NCI-H1417 (cell line): ENCODE measurements around the gene WDR4.
"Not testable (repeated sequence)": the region's sequence is repeated elsewhere in the genome, so short reads cannot be mapped to it uniquely, and the experiment has no call there.

Experiments used
- DNase-seq, 3 experiments: peaks; one replicate each; lab custom pipeline; 2025; lab: John Stamatoyannopoulos, UW

WDR4 gene

GRCh38 chr21:42815217-42815616 lies 64.1 kb downstream of the WDR4 start:
- DNase-seq: peak in 1 of 3 experiments; percentile 6

- DNase-seq: not testable (repeated sequence)
Measured at GRCh38 chr21:42812528-42813241, 66.7 kb downstream of the WDR4 start.

GRCh38 chr21:42811960-42812359 lies 67.4 kb downstream of the WDR4 start:
- DNase-seq: no peak

GRCh38 chr21:42809577-42810475 lies 69.5 kb downstream of the WDR4 start:
- DNase-seq: no peak

- DNase-seq: no peak
Measured at GRCh38 chr21:42809171-42809570, 70.2 kb downstream of the WDR4 start.

- DNase-seq: no peak
Measured at GRCh38 chr21:42807938-42808613, 71.3 kb downstream of the WDR4 start.

GRCh38 chr21:42807293-42807895 lies 71.9 kb downstream of the WDR4 start:
- not testable (repeated sequence) for DNase-seq

GRCh38 chr21:42806509-42807140 lies 72.7 kb downstream of the WDR4 start:
- no peak for DNase-seq

GRCh38 chr21:42801616-42802015 lies 77.7 kb downstream of the WDR4 start:
- not testable (repeated sequence) for DNase-seq

GRCh38 chr21:42799948-42800347 lies 79.4 kb downstream of the WDR4 start:
- DNase-seq: no peak

GRCh38 chr21:42799516-42799915 lies 79.8 kb downstream of the WDR4 start:
- DNase-seq: no peak
